Liver (tissue), 9 donors: Measurements from ENCODE around the gene ZNF334. TPM values are rescaled to one million over a fixed set of nuclear protein-coding genes. Genes with fewer than 3 reads are reported as not detected.

Experiments used
- DNase-seq: peaks from one replicate; pipeline ENCODE4 v3.0.0-alpha.2; 2017; ENCODE audit warnings: low spot score
- H3K27ac ChIP-seq, 2 donors: one replicate each; pipeline ENCODE4 v1.7.0; 2013; ENCODE audit warnings: inconsistent platforms in 2 of 2, low read length in 2 of 2, control low read depth in 1 of 2, low read depth in 1 of 2, mild to moderate bottlenecking in 1 of 2
- H3K27me3 ChIP-seq, 4 donors: one replicate each; pipeline versions ENCODE4 v1.6.1 to v1.7.0; 2013; ENCODE audit warnings: low read length in 3 of 4, inconsistent platforms in 1 of 4, mild to moderate bottlenecking in 1 of 4, moderate library complexity in 1 of 4; ENCODE audit not compliant: control insufficient read depth in 4 of 4, insufficient read depth in 4 of 4
- H3K36me3 ChIP-seq, 4 donors: one replicate each; pipeline versions ENCODE4 v1.6.1 to v1.7.0; 2013; ENCODE audit warnings: low read length in 3 of 4, mild to moderate bottlenecking in 3 of 4, low read depth in 1 of 4, moderate library complexity in 1 of 4; ENCODE audit not compliant: control insufficient read depth in 4 of 4, insufficient read depth in 3 of 4
- H3K4me1 ChIP-seq, 4 donors: one replicate each; pipeline versions ENCODE4 v1.6.1 to v1.7.0; 2013; ENCODE audit warnings: low read length in 3 of 4, mild to moderate bottlenecking in 3 of 4, moderate library complexity in 1 of 4; ENCODE audit not compliant: control insufficient read depth in 4 of 4, insufficient read depth in 4 of 4
- H3K4me3 ChIP-seq, 3 donors: one replicate each; pipeline versions ENCODE4 v1.6.1 to v1.7.0; 2013; ENCODE audit warnings: low read length in 3 of 3, control low read depth in 1 of 3, low read depth in 1 of 3, mild to moderate bottlenecking in 1 of 3
- H3K9ac ChIP-seq, 2 donors: one replicate each; pipeline ENCODE4 v1.7.0; 2013; ENCODE audit warnings: low read length in 2 of 2, mild to moderate bottlenecking in 2 of 2, moderate library complexity in 2 of 2, control low read depth in 1 of 2, low read depth in 1 of 2
- H3K9me3 ChIP-seq, 4 donors: one replicate each; pipeline versions ENCODE4 v1.6.1 to v1.7.0; 2013; ENCODE audit warnings: low read length in 3 of 4; ENCODE audit not compliant: control insufficient read depth in 4 of 4
- EGR1 ChIP-seq, 2 donors: IDR thresholded peaks; 2 replicates each; pipeline ENCODE4 v1.6.1; 2016 to 2018; ENCODE audit warnings: antibody characterized with exemption in 2 of 2, low read depth in 2 of 2
- FOXA2 ChIP-seq: IDR thresholded peaks from 2 replicates; pipeline ENCODE4 v1.6.1; 2016; ENCODE audit warnings: antibody characterized with exemption
- GABPA ChIP-seq, 2 donors: IDR thresholded peaks in 1 of 2; conservative IDR thresholded peaks in 1 of 2; 2 replicates each; pipeline ENCODE4 v1.6.1; 2016; ENCODE audit warnings: antibody characterized with exemption in 2 of 2, mild to moderate bottlenecking in 1 of 2, moderate library complexity in 1 of 2
- HNF4G ChIP-seq: IDR thresholded peaks from 2 replicates; pipeline ENCODE4 v1.6.1; 2016; ENCODE audit warnings: antibody characterized with exemption
- JUND ChIP-seq, 2 donors: IDR thresholded peaks; 2 replicates each; pipeline ENCODE4 v1.6.1; 2016; ENCODE audit warnings: antibody characterized with exemption in 2 of 2
- MAX ChIP-seq: IDR thresholded peaks from 2 replicates; pipeline ENCODE4 v1.6.1; 2016; ENCODE audit warnings: antibody characterized with exemption
- NR2F2 ChIP-seq: IDR thresholded peaks from 2 replicates; pipeline ENCODE4 v1.6.1; 2016; ENCODE audit warnings: antibody characterized with exemption
- RAD21 ChIP-seq, 2 donors: IDR thresholded peaks; 2 replicates each; pipeline ENCODE4 v1.6.1; 2016; ENCODE audit warnings: antibody characterized with exemption in 2 of 2, mild to moderate bottlenecking in 2 of 2
- RXRA ChIP-seq, 2 donors: IDR thresholded peaks; 2 replicates each; pipeline ENCODE4 v1.6.1; 2017 to 2018; ENCODE audit warnings: antibody characterized with exemption in 2 of 2, mild to moderate bottlenecking in 1 of 2
- SP1 ChIP-seq: IDR thresholded peaks from 2 replicates; pipeline ENCODE4 v1.6.1; 2018; ENCODE audit warnings: antibody characterized with exemption, mild to moderate bottlenecking
- TAF1 ChIP-seq: conservative IDR thresholded peaks from 2 replicates; pipeline ENCODE4 v1.6.1; 2016; ENCODE audit warnings: antibody characterized with exemption, mild to moderate bottlenecking
- ZBTB33 ChIP-seq: IDR thresholded peaks from 2 replicates; pipeline ENCODE4 v1.6.1; 2016; ENCODE audit warnings: antibody characterized with exemption
- WGBS: extraction: QIAGEN DNeasy Blood & Tissue Kit; methylation state at CpG from one replicate; pipeline ENCODE4 v1.1.7; 2013; 5-methylcytosine and 5-hydroxymethylcytosine counted together
- polyA plus RNA-seq, 2 donors: library from polyadenylated mRNA; stranded (reverse) in 1 of 2; unstranded in 1 of 2; fragments of 200-250 nt in 1 of 2; fragments of >200 nt in 1 of 2; fragmentation: Nextera tagmentation in 1 of 2; extraction: Ambion mirVana in 1 of 2; gene quantifications; one replicate each; pipeline versions ENCODE4 v1.2.1 to v1.2.3, GENCODE V29; 2013 to 2015
- total RNA-seq, 2 donors: library from RNA; depleted of rRNA; stranded (reverse); fragments of >200 nt; gene quantifications; one replicate each; pipeline ENCODE4 v1.2.3, GENCODE V29; 2014
- TF ChIP-seq, protein P1 (sequence below): IDR thresholded peaks from 2 replicates; pipeline ENCODE4 v1.6.1; 2016; ENCODE audit warnings: antibody characterized with exemption, mild to moderate bottlenecking
- TF ChIP-seq, protein P2 (sequence below): fragments of 150-350 bp; IDR thresholded peaks from 2 replicates; pipeline ENCODE4 v1.5.1; 2017; ENCODE audit warnings: improper control_type of control experiment, low read depth, low read length; ENCODE audit not compliant: missing input control
- donor health status: healthy.
- donor health status: healthy.
- donor health status: healthy.
- donor health status: healthy.
- donor health status: healthy.

Gene ZNF334
- total and polyA plus RNA-seq, 4 donors: 0.65 to 3.3 (median 1.2) TPM

DNA sequence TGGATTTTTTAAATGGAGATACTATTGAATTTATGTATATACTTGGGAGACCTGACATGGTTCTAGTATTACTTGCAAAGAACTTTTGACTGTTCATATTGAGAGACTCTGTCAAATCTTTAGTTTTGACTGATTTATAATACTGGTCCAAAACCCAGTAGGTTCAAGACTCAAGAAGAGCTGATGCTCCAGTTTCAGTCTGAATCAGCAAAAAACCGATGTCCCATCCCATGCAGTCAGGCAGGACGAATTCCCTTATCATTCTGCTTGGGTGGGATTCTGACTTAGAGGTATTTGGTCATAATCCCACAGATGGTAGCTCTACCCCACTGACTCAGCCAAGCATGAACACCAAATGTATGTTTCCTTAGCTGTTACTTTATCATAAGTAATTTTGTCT lies 29.5 kb downstream of the ZNF334 start:
- TF ChIP-seq ZBTB33: no peak
- no peak for TF ChIP-seq TAF1
- no peak for TF ChIP-seq FOXA2
- no peak for TF ChIP-seq HNF4G
- WGBS: 80% methylated on average over 2 of the region's 2 CpGs
- no peak overlapping the region for H3K9ac ChIP-seq
- no peaks in the 10 kb centered on the region for H3K36me3 ChIP-seq
- H3K9me3 ChIP-seq: no peaks in the 10 kb centered on the region
- H3K27ac ChIP-seq: no peak overlapping the region
- no peak overlapping the region for H3K4me3 ChIP-seq
- H3K27me3 ChIP-seq: peaks cover 0 to 2% (median 0%) of the 10 kb centered on the region in 4 donors
- no peak for DNase-seq
- H3K4me1 ChIP-seq: no peaks in the 10 kb centered on the region

DNA sequence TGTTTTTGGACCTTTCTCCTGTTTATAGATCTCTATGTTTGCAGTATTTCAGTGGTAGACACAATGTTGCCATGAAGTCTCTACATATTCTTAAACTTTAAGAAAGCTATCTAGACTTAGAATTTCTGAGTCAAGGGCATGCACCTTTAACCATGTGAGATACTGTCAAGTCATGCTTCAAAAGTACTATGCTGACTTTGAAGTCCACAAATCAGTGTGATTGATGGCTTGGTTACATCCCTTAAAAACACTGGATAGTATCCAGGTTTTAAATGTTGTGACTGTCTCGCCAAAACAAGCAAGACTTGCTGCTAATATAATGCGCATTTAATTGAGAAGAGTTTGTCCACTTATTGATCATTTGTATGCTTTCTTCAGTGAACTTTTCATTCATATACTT lies 30.5 kb downstream of the ZNF334 start:
- H3K9ac ChIP-seq: no peak overlapping the region
- no peaks in the 10 kb centered on the region for H3K9me3 ChIP-seq
- no peak overlapping the region for H3K27ac ChIP-seq
- TF ChIP-seq EGR1 (IDR thresholded peaks at IDR 0.05; ENCODE audit: low read depth in 2 of 2) (no peak), GABPA (IDR thresholded peaks at IDR 0.05 in 1 of 2, conservative IDR thresholded peaks at IDR 0.05 in 1 of 2) (no peak), ZBTB33 (no peak), NR2F2 (no peak), RAD21 (IDR thresholded peaks at IDR 0.05) (no peak), HNF4G (no peak), MAX (no peak)
- H3K4me1 ChIP-seq: no peaks in the 10 kb centered on the region
- peaks cover 0 to 2% (median 0%) of the 10 kb centered on the region in 4 donors for H3K27me3 ChIP-seq
- H3K4me3 ChIP-seq: no peak overlapping the region
- no peaks in the 10 kb centered on the region for H3K36me3 ChIP-seq
- 79% methylated on average over 2 of the region's 2 CpGs for WGBS
- DNase-seq: no peak

GRCh38 chr20:46477640-46478039 lies 35.7 kb downstream of the ZNF334 start:
- TF ChIP-seq SP1 (no peak), MAX (no peak), EGR1 (IDR thresholded peaks at IDR 0.05; ENCODE audit: low read depth in 2 of 2) (no peak), RXRA (IDR thresholded peaks at IDR 0.05) (no peak), JUND (IDR thresholded peaks at IDR 0.05) (no peak), RAD21 (IDR thresholded peaks at IDR 0.05) (no peak), ZBTB33 (no peak), NR2F2 (no peak)
- TF ChIP-seq, protein P1, sequence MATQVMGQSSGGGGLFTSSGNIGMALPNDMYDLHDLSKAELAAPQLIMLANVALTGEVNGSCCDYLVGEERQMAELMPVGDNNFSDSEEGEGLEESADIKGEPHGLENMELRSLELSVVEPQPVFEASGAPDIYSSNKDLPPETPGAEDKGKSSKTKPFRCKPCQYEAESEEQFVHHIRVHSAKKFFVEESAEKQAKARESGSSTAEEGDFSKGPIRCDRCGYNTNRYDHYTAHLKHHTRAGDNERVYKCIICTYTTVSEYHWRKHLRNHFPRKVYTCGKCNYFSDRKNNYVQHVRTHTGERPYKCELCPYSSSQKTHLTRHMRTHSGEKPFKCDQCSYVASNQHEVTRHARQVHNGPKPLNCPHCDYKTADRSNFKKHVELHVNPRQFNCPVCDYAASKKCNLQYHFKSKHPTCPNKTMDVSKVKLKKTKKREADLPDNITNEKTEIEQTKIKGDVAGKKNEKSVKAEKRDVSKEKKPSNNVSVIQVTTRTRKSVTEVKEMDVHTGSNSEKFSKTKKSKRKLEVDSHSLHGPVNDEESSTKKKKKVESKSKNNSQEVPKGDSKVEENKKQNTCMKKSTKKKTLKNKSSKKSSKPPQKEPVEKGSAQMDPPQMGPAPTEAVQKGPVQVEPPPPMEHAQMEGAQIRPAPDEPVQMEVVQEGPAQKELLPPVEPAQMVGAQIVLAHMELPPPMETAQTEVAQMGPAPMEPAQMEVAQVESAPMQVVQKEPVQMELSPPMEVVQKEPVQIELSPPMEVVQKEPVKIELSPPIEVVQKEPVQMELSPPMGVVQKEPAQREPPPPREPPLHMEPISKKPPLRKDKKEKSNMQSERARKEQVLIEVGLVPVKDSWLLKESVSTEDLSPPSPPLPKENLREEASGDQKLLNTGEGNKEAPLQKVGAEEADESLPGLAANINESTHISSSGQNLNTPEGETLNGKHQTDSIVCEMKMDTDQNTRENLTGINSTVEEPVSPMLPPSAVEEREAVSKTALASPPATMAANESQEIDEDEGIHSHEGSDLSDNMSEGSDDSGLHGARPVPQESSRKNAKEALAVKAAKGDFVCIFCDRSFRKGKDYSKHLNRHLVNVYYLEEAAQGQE: no peak
- TF ChIP-seq, protein P2, sequence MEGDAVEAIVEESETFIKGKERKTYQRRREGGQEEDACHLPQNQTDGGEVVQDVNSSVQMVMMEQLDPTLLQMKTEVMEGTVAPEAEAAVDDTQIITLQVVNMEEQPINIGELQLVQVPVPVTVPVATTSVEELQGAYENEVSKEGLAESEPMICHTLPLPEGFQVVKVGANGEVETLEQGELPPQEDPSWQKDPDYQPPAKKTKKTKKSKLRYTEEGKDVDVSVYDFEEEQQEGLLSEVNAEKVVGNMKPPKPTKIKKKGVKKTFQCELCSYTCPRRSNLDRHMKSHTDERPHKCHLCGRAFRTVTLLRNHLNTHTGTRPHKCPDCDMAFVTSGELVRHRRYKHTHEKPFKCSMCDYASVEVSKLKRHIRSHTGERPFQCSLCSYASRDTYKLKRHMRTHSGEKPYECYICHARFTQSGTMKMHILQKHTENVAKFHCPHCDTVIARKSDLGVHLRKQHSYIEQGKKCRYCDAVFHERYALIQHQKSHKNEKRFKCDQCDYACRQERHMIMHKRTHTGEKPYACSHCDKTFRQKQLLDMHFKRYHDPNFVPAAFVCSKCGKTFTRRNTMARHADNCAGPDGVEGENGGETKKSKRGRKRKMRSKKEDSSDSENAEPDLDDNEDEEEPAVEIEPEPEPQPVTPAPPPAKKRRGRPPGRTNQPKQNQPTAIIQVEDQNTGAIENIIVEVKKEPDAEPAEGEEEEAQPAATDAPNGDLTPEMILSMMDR: no peak
- WGBS: 72% methylated on average over 1 of the region's 1 CpG
- H3K9me3 ChIP-seq: no peaks in the 10 kb centered on the region

More at GRCh38 chr20:46477640-46478039, 35.7 kb downstream of the ZNF334 start:
- Histone ChIP-seq H3K27ac (no peak overlapping the region), H3K4me1 (no peaks in the 10 kb centered on the region), H3K36me3 (no peaks in the 10 kb centered on the region), H3K9ac (no peak overlapping the region), H3K27me3 (no peaks in the 10 kb centered on the region), H3K4me3 (no peak overlapping the region)
- no peak for DNase-seq
